NCI-H187 (cell line): Measurements from ENCODE around the gene GJD3.
A peak's percentile ranks its signal among the peaks of the same experiment; 100 is the strongest.
"Not testable (repeated sequence)": the region's sequence is repeated elsewhere in the genome, so short reads cannot be mapped to it uniquely, and the experiment has no call there.

Experiments
- DNase-seq, 2 experiments: peaks; one replicate each; lab custom pipeline; 2025; lab: John Stamatoyannopoulos, UW

Gene GJD3

GRCh38 chr17:40369923-40370322, 5.4 kb upstream of the GJD3 start:
- DNase-seq, result no peak

GRCh38 chr17:40367728-40368127, 3.2 kb upstream of the GJD3 start:
- not testable (repeated sequence) for DNase-seq

GRCh38 chr17:40366861-40367518, 2.5 kb upstream of the GJD3 start:
- DNase-seq, result no peak

- no peak for DNase-seq
These were observed 1.7 kb upstream of the GJD3 start for GRCh38 chr17:40366076-40366860.

GRCh38 chr17:40364906-40365305, 369 bp upstream of the GJD3 start:
- no peak for DNase-seq

GRCh38 chr17:40363111-40363827, 1.3 kb downstream of the GJD3 start:
- DNase-seq, result no peak

- no peak for DNase-seq
These were observed 1.8 kb downstream of the GJD3 start for GRCh38 chr17:40362696-40363110.

GRCh38 chr17:40361925-40362695, 2.4 kb downstream of the GJD3 start:
- no peak for DNase-seq

- no peak for DNase-seq
These were observed 3.2 kb downstream of the GJD3 start for GRCh38 chr17:40361063-40361924.

GRCh38 chr17:40360091-40360490, 4.4 kb downstream of the GJD3 start:
- DNase-seq, result no peak

GRCh38 chr17:40358323-40359038, 6.1 kb downstream of the GJD3 start:
- DNase-seq, result peak; percentile 71 to 75

- DNase-seq, result no peak
These were observed 7.3 kb downstream of the GJD3 start for GRCh38 chr17:40356990-40357881.

GRCh38 chr17:40355804-40356758, 8.5 kb downstream of the GJD3 start:
- no peak for DNase-seq

GRCh38 chr17:40355123-40355803, 9.3 kb downstream of the GJD3 start:
- DNase-seq, result no peak

- no peak for DNase-seq
These were observed 10.1 kb downstream of the GJD3 start for GRCh38 chr17:40354221-40355122.

GRCh38 chr17:40352779-40353394, 11.7 kb downstream of the GJD3 start:
- no peak for DNase-seq
